IMR-90 (cell line): ENCODE data around the gene FOXP1. TPM values are rescaled to one million over a fixed set of nuclear protein-coding genes. Genes with fewer than 3 reads are reported as not detected.
A peak's percentile ranks its signal among the peaks of the same experiment; 100 is the strongest.

Experiments used
- ATAC-seq: fragments of 200-7000 bp; cut with Tn5 transposase; 2 replicates; pipeline ENCODE4 v1.9.1; 2020; ENCODE audit warnings: low read depth, mild to moderate bottlenecking, moderate library complexity
- BruUV-seq: library from RNA; stranded (reverse); fragments of 400-500 nt; replicated peaks from 2 replicates; lab custom pipeline; 2021; lab: Mats Ljungman, UMichigan
- CTCF ChIA-PET: fragments of 300-600 bp; formaldehyde crosslinking; extraction: SDS; loops from one replicate; lab custom pipeline; 2021; ENCODE audit warnings: antibody characterized with exemption; lab: Yijun Ruan, JAX
- POLR2A ChIA-PET: fragments of 300-600 bp; sonication (Branson Sonifier 250); formaldehyde crosslinking; loops from one replicate; lab custom pipeline; 2022; ENCODE audit warnings: antibody characterized with exemption; ENCODE audit not compliant: unreplicated experiment; lab: Charles Lee
- DNase-seq: peaks from one replicate; pipeline ENCODE4 v3.0.0; 2013
- H2AFZ ChIP-seq: replicated peaks from 2 replicates; pipeline ENCODE3; 2013; ENCODE audit warnings: low read length, mild to moderate bottlenecking; ENCODE audit not compliant: poor library complexity
- H2AK5ac ChIP-seq: 2 replicates; pipeline ENCODE4 v1.6.1; 2013; ENCODE audit warnings: low read depth, low read length, inconsistent platforms
- H2AK9ac ChIP-seq: replicated peaks from 2 replicates; pipeline ENCODE3; 2013; ENCODE audit warnings: mild to moderate bottlenecking, low read depth, low read length, moderate library complexity; ENCODE audit not compliant: poor library complexity
- H2BK120ac ChIP-seq: 2 replicates; pipeline ENCODE4 v1.6.1; 2013; ENCODE audit warnings: low read depth, low read length, inconsistent platforms
- H2BK15ac ChIP-seq: 3 replicates; pipeline ENCODE4 v1.6.1; 2013; ENCODE audit warnings: low read depth, low read length, inconsistent platforms
- H2BK20ac ChIP-seq: 2 replicates; pipeline ENCODE4 v1.6.1; 2013; ENCODE audit warnings: low read depth, mild to moderate bottlenecking, inconsistent platforms, low read length, moderate library complexity
- H2BK5ac ChIP-seq: 2 replicates; pipeline ENCODE4 v1.6.1; 2013; ENCODE audit warnings: mild to moderate bottlenecking, low read depth, low read length, inconsistent platforms; ENCODE audit not compliant: poor library complexity, severe bottlenecking
- H3K14ac ChIP-seq: replicated peaks from 2 replicates; pipeline ENCODE4 v1.6.1; 2013; ENCODE audit warnings: low read depth, low read length, inconsistent platforms
- H3K18ac ChIP-seq: 2 replicates; pipeline ENCODE4 v1.6.1; 2013; ENCODE audit warnings: low read depth, low read length, control low read depth
- H3K23ac ChIP-seq: 2 replicates; pipeline ENCODE4 v1.6.1; 2013; ENCODE audit warnings: low read depth, low read length, inconsistent platforms
- H3K27ac ChIP-seq: 2 replicates; pipeline ENCODE4 v1.5.1; 2013; ENCODE audit warnings: mild to moderate bottlenecking, control low read depth, low read length; ENCODE audit not compliant: insufficient read depth
- H3K27me3 ChIP-seq: 2 replicates; pipeline ENCODE4 v1.6.1; 2013; ENCODE audit warnings: low read length; ENCODE audit not compliant: control insufficient read depth, insufficient read depth
- H3K36me3 ChIP-seq: 2 replicates; pipeline ENCODE4 v1.6.1; 2013; ENCODE audit warnings: low read length, mixed read lengths; ENCODE audit not compliant: control insufficient read depth, insufficient read depth
- H3K4ac ChIP-seq: 2 replicates; pipeline ENCODE4 v1.6.1; 2013; ENCODE audit warnings: low read depth, low read length, inconsistent platforms
- H3K4me1 ChIP-seq: 2 replicates; pipeline ENCODE4 v1.6.1; 2013; ENCODE audit warnings: low read length, mixed read lengths; ENCODE audit not compliant: control insufficient read depth, insufficient read depth
- H3K4me2 ChIP-seq: 2 replicates; pipeline ENCODE4 v1.6.1; 2013; ENCODE audit warnings: low read depth, mild to moderate bottlenecking, control low read depth, low read length, moderate library complexity
- H3K4me3 ChIP-seq: 2 replicates; pipeline ENCODE4 v1.5.1; 2013; ENCODE audit warnings: low read depth, mild to moderate bottlenecking, control low read depth, low read length, moderate library complexity; ENCODE audit not compliant: insufficient read depth
- H3K56ac ChIP-seq: 2 replicates; pipeline ENCODE4 v1.6.1; 2013; ENCODE audit warnings: low read length, inconsistent platforms; ENCODE audit not compliant: insufficient read depth; ENCODE audit errors: extremely low read depth
- H3K79me1 ChIP-seq, 2 experiments: 2 replicates each; pipeline ENCODE4 v1.6.1; 2013; ENCODE audit warnings: low read length in 2 of 2, inconsistent platforms in 1 of 2, low read depth in 1 of 2
- H3K9ac ChIP-seq: 2 replicates; pipeline ENCODE4 v1.6.1; 2013; ENCODE audit warnings: low read depth, low read length, control low read depth
- H3K9me1 ChIP-seq: 2 replicates; pipeline ENCODE4 v1.6.1; 2013; ENCODE audit warnings: low read length, inconsistent platforms; ENCODE audit not compliant: insufficient read depth
- H3K9me3 ChIP-seq: 2 replicates; pipeline ENCODE4 v1.6.1; 2013; ENCODE audit warnings: low read length; ENCODE audit not compliant: control insufficient read depth, insufficient read depth
- H4K20me1 ChIP-seq: 2 replicates; pipeline ENCODE4 v1.6.1; 2013; ENCODE audit warnings: low read length, inconsistent platforms; ENCODE audit not compliant: insufficient read depth
- H4K5ac ChIP-seq: 2 replicates; pipeline ENCODE4 v1.6.1; 2013; ENCODE audit warnings: mild to moderate bottlenecking, low read depth, low read length, control low read depth
- H4K8ac ChIP-seq, 2 experiments: 2 replicates each; pipeline ENCODE4 v1.6.1; 2013; ENCODE audit warnings: low read depth in 2 of 2, low read length in 2 of 2, control low read depth in 1 of 2, inconsistent platforms in 1 of 2
- H4K91ac ChIP-seq: 2 replicates; pipeline ENCODE4 v1.6.1; 2013; ENCODE audit warnings: low read depth, low read length, inconsistent platforms; ENCODE audit not compliant: insufficient read depth
- CEBPB ChIP-seq: IDR thresholded peaks from 2 replicates; pipeline ENCODE4 v1.6.1; 2012; ENCODE audit warnings: low read depth, low read length, improper control_type of control experiment
- MAFK ChIP-seq: IDR thresholded peaks from 2 replicates; pipeline ENCODE4 v1.6.1; 2012; ENCODE audit warnings: low read depth, low read length, improper control_type of control experiment
- NFE2L2 ChIP-seq: fragments of 150-350 bp; IDR thresholded peaks from 2 replicates; pipeline ENCODE4 v1.6.1; 2016; ENCODE audit warnings: low read depth, mild to moderate bottlenecking, low read length
- SMC3 ChIP-seq: fragments of 150-350 bp; IDR thresholded peaks from 2 replicates; pipeline ENCODE4 v1.6.1; 2016; ENCODE audit warnings: low read depth, mild to moderate bottlenecking, antibody characterized with exemption, low read length, moderate library complexity
- USF2 ChIP-seq: fragments of 150-350 bp; IDR thresholded peaks from 2 replicates; pipeline ENCODE4 v1.6.1; 2017; ENCODE audit warnings: mild to moderate bottlenecking, antibody characterized with exemption, low read length, low read depth
- WGBS, 2 experiments: methylation state at CpG; one replicate each; pipeline versions ENCODE4 v1.1.5 to v1.1.7; 2013; ENCODE audit warnings: missing lambda C conversion rate in 2 of 2; ENCODE audit not compliant: insufficient read length in 1 of 2; ENCODE audit errors: extremely low coverage in 2 of 2; 5-methylcytosine and 5-hydroxymethylcytosine counted together
- dilution Hi-C: fragments of 300-500 bp; cut with HindIII; formaldehyde crosslinking; loops from one replicate; pipeline ENCODE4 v1.14.3; 2018; ENCODE audit warnings: low sequenced_read_pairs; ENCODE audit not compliant: unreplicated experiment
- in situ Hi-C: fragments of 300-500 bp; cut with MboI; formaldehyde crosslinking; loops from 3 replicates; pipeline ENCODE4 v1.14.3; 2019; ENCODE audit warnings: low sequenced_read_pairs, inconsistent platforms, mixed read lengths
- intact Hi-C: fragments of 100-400 bp; cut with micrococcal nuclease; formaldehyde crosslinking; loops from 2 replicates; pipeline ENCODE4 v1.10.0; 2022
- polyA plus RNA-seq, 3 experiments: library from polyadenylated mRNA; depleted of rRNA; stranded (reverse); fragments of >200 nt; gene quantifications; 2 replicates each; pipeline ENCODE4 v1.2.3, GENCODE V29; 2012; ENCODE audit warnings: low replicate concordance in 1 of 3
- total RNA-seq: library from RNA; depleted of rRNA; stranded (reverse); fragments of >200 nt; gene quantifications from 2 replicates; pipeline ENCODE4 v1.2.3, GENCODE V29; 2012

Gene FOXP1
- total and polyA plus RNA-seq, 2 of the 4 experiments (the other 2 are of a cell fraction): 37.0 to 132 TPM

- POLR2A ChIA-PET: no interaction called here
- peak; percentile 32; the same call in 1 of the 2 replicates for ATAC-seq
Measured at GRCh38 chr3:71559578-71560162, 23.9 kb downstream of the FOXP1 start.

More at GRCh38 chr3:71559578-71560162, 23.9 kb downstream of the FOXP1 start:
- in situ Hi-C loops: no loop called here
- peak overlapping the region; percentile 37; the same call in 1 of the 2 replicates for H3K14ac ChIP-seq
- no peak overlapping the region for H3K4me3 ChIP-seq
- H3K56ac ChIP-seq: no peak overlapping the region
- H2BK20ac ChIP-seq: peak overlapping the region; percentile 6
- H3K9me3 ChIP-seq: peaks cover 2% of the 10 kb centered on the region; the same call in 1 of the 2 replicates
- H2AK9ac ChIP-seq: no peak overlapping the region
- H3K27ac ChIP-seq: no peak overlapping the region
- WGBS, 2 experiments: 100% methylated on average over 2 of the region's 4 CpGs; no CpG with 5 or more reads in 1 of the 2 experiments
- H3K18ac ChIP-seq: peak overlapping the region; percentile 61; the same call in 1 of the 2 replicates
- intact Hi-C loops: no loop called here
- peak overlapping the region; percentile 34 for H2BK5ac ChIP-seq
- peak overlapping the region; percentile 44; the same call in 1 of the 2 replicates for H4K91ac ChIP-seq
- H4K20me1 ChIP-seq: no peaks in the 10 kb centered on the region; the same call in 1 of the 2 replicates
- H3K4me2 ChIP-seq: no peak overlapping the region
- H3K27me3 ChIP-seq: no peaks in the 10 kb centered on the region
- H3K9me1 ChIP-seq: peaks cover 7% of the 10 kb centered on the region
- no peak overlapping the region for H3K9ac ChIP-seq
- H2BK120ac ChIP-seq: 0 out of 2 replicates have a peak overlapping the region, but pooled peaks have one; percentile 16
- peaks cover 9% of the 10 kb centered on the region for H3K4me1 ChIP-seq
- H4K5ac ChIP-seq: peak overlapping the region; percentile 88
- H3K79me1 ChIP-seq: peaks cover 27 to 47% of the 10 kb centered on the region in 2 experiments
- 0 out of 4 replicates have a peak overlapping the region, but pooled peaks of 1 of the 2 experiments have one; percentile 8 for H4K8ac ChIP-seq
- H3K23ac ChIP-seq: no peak overlapping the region
- CTCF ChIA-PET: no interaction called here
- no peak overlapping the region for H2BK15ac ChIP-seq
- no peak overlapping the region; the same call in 1 of the 2 replicates for H3K4ac ChIP-seq
- no peaks in the 10 kb centered on the region; the same call in 1 of the 2 replicates for H3K36me3 ChIP-seq
- dilution Hi-C loops: no loop called here
- no peak overlapping the region for H2AFZ ChIP-seq
- DNase-seq: no peak
- peak overlapping the region; percentile 18; the same call in 1 of the 2 replicates for H2AK5ac ChIP-seq
- TF ChIP-seq USF2: no peak
- no peak for TF ChIP-seq SMC3
- TF ChIP-seq NFE2L2: no peak
- peak; percentile 50 for TF ChIP-seq MAFK
- TF ChIP-seq CEBPB: 0 out of 2 replicates have a peak, but pooled peaks have one; percentile 45
- no TSS peak for BruUV-seq
